ENCODE results near the gene NUDT6. TPM values are rescaled to one million over a fixed set of nuclear protein-coding genes. Genes with fewer than 3 reads are reported as not detected.

The NUDT6 gene
- total RNA-seq, 1 experiment from 2014 or later: 6.1 TPM

- no peaks in the 10 kb centered on the region for H3K9me3 ChIP-seq (ENCODE audit: low read depth, low read length, poor library complexity, severe bottlenecking)
- intact Hi-C loops (cut with micrococcal nuclease; ENCODE audit: unreplicated experiment): no loop called here
- H3K4me1 ChIP-seq (ENCODE audit: insufficient read depth, low read length, poor library complexity, severe bottlenecking): peaks cover 10% of the 10 kb centered on the region
- no peak for TF ChIP-seq EZH2 (IDR thresholded peaks at IDR 0.05; ENCODE audit: borderline replicate concordance, low read depth, low read length, poor library complexity, severe bottlenecking)
- TF ChIP-seq, protein P1, sequence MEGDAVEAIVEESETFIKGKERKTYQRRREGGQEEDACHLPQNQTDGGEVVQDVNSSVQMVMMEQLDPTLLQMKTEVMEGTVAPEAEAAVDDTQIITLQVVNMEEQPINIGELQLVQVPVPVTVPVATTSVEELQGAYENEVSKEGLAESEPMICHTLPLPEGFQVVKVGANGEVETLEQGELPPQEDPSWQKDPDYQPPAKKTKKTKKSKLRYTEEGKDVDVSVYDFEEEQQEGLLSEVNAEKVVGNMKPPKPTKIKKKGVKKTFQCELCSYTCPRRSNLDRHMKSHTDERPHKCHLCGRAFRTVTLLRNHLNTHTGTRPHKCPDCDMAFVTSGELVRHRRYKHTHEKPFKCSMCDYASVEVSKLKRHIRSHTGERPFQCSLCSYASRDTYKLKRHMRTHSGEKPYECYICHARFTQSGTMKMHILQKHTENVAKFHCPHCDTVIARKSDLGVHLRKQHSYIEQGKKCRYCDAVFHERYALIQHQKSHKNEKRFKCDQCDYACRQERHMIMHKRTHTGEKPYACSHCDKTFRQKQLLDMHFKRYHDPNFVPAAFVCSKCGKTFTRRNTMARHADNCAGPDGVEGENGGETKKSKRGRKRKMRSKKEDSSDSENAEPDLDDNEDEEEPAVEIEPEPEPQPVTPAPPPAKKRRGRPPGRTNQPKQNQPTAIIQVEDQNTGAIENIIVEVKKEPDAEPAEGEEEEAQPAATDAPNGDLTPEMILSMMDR (conservative IDR thresholded peaks at IDR 0.05; ENCODE audit: low read depth, low read length): no peak
- POLR2A ChIA-PET (ENCODE audit: low non-redundant PET): no interaction called here
- H3K36me3 ChIP-seq (ENCODE audit: insufficient read depth, low read length, poor library complexity, severe bottlenecking): no peaks in the 10 kb centered on the region
- no peaks in the 10 kb centered on the region for H3K27me3 ChIP-seq (replicated peaks; ENCODE audit: insufficient read depth, low read depth, low read length, poor library complexity)
- H3K27ac ChIP-seq (ENCODE audit: low read depth, low read length, poor library complexity, severe bottlenecking): no peak overlapping the region
- CTCF ChIA-PET: no interaction called here
- no TSS peak for BruUV-seq (replicated peaks)
- H3K4me3 ChIP-seq (ENCODE audit: low read depth, low read length, poor library complexity, severe bottlenecking): no peak overlapping the region
- DNase-seq (ENCODE audit: low spot score): no peak
Measured at GRCh38 chr4:122903766-122904288, 18.6 kb downstream of the NUDT6 start.

DNA sequence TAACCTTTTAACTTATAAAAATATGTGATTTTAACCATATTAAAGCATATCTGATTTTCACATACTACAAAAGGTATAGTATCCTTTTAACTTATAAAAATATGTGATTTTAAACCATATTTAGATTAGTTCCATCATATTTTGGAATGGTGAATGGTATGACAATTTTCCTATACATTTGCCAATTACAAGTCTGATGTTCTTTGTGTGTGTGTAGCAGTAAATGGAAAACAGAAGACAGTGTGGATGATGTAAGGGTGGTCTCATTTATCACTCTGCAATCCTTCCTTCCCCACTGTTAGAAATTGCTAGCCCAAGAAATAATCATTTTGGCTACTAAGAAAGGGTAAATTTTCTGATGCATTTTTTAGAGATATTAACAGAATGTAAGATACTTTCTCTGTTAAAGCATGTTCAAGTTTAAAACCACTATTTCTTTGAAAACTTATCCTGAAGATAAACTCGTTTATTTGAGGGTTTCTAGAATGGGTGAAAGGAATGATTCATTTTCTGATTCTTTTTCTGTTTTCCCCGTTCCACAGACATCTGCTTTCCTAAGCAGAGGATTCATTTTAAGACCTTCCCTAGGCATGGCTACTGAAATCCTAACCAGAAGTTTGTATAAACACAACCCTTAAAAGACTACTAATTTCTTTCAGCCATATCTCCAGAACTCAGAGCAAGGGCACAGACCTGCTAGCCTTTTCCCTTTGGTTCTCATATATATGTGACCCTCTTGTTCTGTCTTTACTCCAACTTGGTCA, 21.0 kb downstream of the NUDT6 start:
- no peak for DNase-seq (ENCODE audit: low spot score)
- Histone ChIP-seq H3K4me3 (ENCODE audit: low read depth, low read length, poor library complexity, severe bottlenecking) (no peak overlapping the region), H3K27me3 (replicated peaks; ENCODE audit: insufficient read depth, low read depth, low read length, poor library complexity) (no peaks in the 10 kb centered on the region), H3K9me3 (ENCODE audit: low read depth, low read length, poor library complexity, severe bottlenecking) (no peaks in the 10 kb centered on the region), H3K36me3 (ENCODE audit: insufficient read depth, low read length, poor library complexity, severe bottlenecking) (no peaks in the 10 kb centered on the region), H3K27ac (ENCODE audit: low read depth, low read length, poor library complexity, severe bottlenecking) (no peak overlapping the region), H3K4me1 (ENCODE audit: insufficient read depth, low read length, poor library complexity, severe bottlenecking) (peaks cover 22% of the 10 kb centered on the region)
- intact Hi-C loops (cut with micrococcal nuclease; ENCODE audit: unreplicated experiment): no loop called here
- ChIA-PET CTCF (no interaction called here), POLR2A (ENCODE audit: low non-redundant PET) (no interaction called here)
- BruUV-seq (replicated peaks): no TSS peak
- TF ChIP-seq, protein P1 (conservative IDR thresholded peaks at IDR 0.05; ENCODE audit: low read depth, low read length): no peak
- TF ChIP-seq EZH2 (IDR thresholded peaks at IDR 0.05; ENCODE audit: borderline replicate concordance, low read depth, low read length, poor library complexity, severe bottlenecking): no peak

- peaks cover 22% of the 10 kb centered on the region for H3K4me1 ChIP-seq (ENCODE audit: insufficient read depth, low read length, poor library complexity, severe bottlenecking)
- H3K27me3 ChIP-seq (replicated peaks; ENCODE audit: insufficient read depth, low read depth, low read length, poor library complexity): no peaks in the 10 kb centered on the region
- no peak for DNase-seq (ENCODE audit: low spot score)
- TF ChIP-seq, protein P1 (conservative IDR thresholded peaks at IDR 0.05; ENCODE audit: low read depth, low read length): no peak
- no peak for TF ChIP-seq EZH2 (IDR thresholded peaks at IDR 0.05; ENCODE audit: borderline replicate concordance, low read depth, low read length, poor library complexity, severe bottlenecking)
- H3K9me3 ChIP-seq (ENCODE audit: low read depth, low read length, poor library complexity, severe bottlenecking): no peaks in the 10 kb centered on the region
- no peak overlapping the region for H3K4me3 ChIP-seq (ENCODE audit: low read depth, low read length, poor library complexity, severe bottlenecking)
- ChIA-PET POLR2A (ENCODE audit: low non-redundant PET) (no interaction called here), CTCF (no interaction called here)
- H3K27ac ChIP-seq (ENCODE audit: low read depth, low read length, poor library complexity, severe bottlenecking): no peak overlapping the region
- no peaks in the 10 kb centered on the region for H3K36me3 ChIP-seq (ENCODE audit: insufficient read depth, low read length, poor library complexity, severe bottlenecking)
- intact Hi-C loops (cut with micrococcal nuclease; ENCODE audit: unreplicated experiment): no loop called here
- BruUV-seq (replicated peaks): no TSS peak
Measured at GRCh38 chr4:122900314-122900713, 22.1 kb downstream of the NUDT6 start.

Data from A673 (cell line).